ENCODE data around the gene DIS3L2. TPM values are rescaled to one million over a fixed set of nuclear protein-coding genes. Genes with fewer than 3 reads are reported as not detected.

The DIS3L2 gene
- total RNA-seq, 2 experiments from 2014 or later: 20.2 to 20.6 TPM

DNA sequence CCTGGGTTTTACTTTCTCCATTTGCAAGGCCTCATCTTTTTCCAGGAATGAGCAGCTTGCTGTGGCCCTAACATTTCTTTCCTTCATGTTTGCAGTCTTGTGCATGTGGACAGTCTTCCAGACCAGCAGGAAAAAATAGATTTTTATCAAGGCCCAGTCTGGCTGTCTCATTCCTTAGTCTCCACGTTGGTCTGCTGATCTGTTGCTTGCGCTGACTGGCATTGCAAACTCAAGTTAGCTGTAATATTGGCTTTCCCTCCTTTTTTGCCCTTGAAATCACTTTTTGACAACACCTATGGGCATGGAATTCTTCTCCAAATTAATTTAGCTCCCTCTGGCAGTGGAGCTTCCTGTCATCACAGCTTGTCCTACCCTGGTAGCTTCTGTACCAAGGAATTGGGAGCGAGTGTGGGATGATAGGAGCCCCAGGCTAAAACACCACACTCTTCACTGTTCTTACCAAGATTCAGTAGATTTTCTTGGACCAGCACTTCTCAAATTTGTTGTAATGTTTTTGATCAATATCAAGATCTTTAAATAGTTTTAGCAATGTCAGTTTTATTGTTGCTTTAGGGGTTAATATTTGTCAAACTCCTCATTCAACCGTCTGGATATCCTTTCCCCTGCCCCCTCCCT is 48.2 kb downstream of the DIS3L2 start:
- DNase-seq (ENCODE audit: low spot score): no peak
- H3K27ac ChIP-seq (ENCODE audit: low read depth, low read length, poor library complexity, severe bottlenecking): no peak overlapping the region
- H3K36me3 ChIP-seq (ENCODE audit: insufficient read depth, low read length): no peaks in the 10 kb centered on the region
- no peaks in the 10 kb centered on the region for H4K20me1 ChIP-seq (ENCODE audit: insufficient read depth, low read length)
- no peaks in the 10 kb centered on the region for H3K4me1 ChIP-seq (ENCODE audit: insufficient read depth, low read length, poor library complexity, severe bottlenecking)
- intact Hi-C loops (cut with micrococcal nuclease; ENCODE audit: unreplicated experiment): no loop called here
- BruUV-seq (replicated peaks): no TSS peak
- ChIA-PET CTCF (ENCODE audit: unreplicated experiment) (no interaction called here), POLR2A (no interaction called here)
- H3K4me2 ChIP-seq (ENCODE audit: low read length): no peak overlapping the region
- no peaks in the 10 kb centered on the region for H3K9me3 ChIP-seq (ENCODE audit: low read length)
- no peak overlapping the region for H2AFZ ChIP-seq (ENCODE audit: low read length)
- H3K79me2 ChIP-seq (ENCODE audit: insufficient read depth, low read depth, low read length): no peaks in the 10 kb centered on the region
- H3K4me3 ChIP-seq (ENCODE audit: low read depth, low read length, poor library complexity, severe bottlenecking): no peak overlapping the region
- TF ChIP-seq, protein P1, sequence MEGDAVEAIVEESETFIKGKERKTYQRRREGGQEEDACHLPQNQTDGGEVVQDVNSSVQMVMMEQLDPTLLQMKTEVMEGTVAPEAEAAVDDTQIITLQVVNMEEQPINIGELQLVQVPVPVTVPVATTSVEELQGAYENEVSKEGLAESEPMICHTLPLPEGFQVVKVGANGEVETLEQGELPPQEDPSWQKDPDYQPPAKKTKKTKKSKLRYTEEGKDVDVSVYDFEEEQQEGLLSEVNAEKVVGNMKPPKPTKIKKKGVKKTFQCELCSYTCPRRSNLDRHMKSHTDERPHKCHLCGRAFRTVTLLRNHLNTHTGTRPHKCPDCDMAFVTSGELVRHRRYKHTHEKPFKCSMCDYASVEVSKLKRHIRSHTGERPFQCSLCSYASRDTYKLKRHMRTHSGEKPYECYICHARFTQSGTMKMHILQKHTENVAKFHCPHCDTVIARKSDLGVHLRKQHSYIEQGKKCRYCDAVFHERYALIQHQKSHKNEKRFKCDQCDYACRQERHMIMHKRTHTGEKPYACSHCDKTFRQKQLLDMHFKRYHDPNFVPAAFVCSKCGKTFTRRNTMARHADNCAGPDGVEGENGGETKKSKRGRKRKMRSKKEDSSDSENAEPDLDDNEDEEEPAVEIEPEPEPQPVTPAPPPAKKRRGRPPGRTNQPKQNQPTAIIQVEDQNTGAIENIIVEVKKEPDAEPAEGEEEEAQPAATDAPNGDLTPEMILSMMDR (conservative IDR thresholded peaks at IDR 0.05; ENCODE audit: low read length): no peak
- no peak for TF ChIP-seq EZH2phosphoT487 (IDR thresholded peaks at IDR 0.05; ENCODE audit: borderline replicate concordance, low read depth, low read length)
- no peaks in the 10 kb centered on the region for H3K9me2 ChIP-seq (ENCODE audit: insufficient read depth, low read length)

DNA sequence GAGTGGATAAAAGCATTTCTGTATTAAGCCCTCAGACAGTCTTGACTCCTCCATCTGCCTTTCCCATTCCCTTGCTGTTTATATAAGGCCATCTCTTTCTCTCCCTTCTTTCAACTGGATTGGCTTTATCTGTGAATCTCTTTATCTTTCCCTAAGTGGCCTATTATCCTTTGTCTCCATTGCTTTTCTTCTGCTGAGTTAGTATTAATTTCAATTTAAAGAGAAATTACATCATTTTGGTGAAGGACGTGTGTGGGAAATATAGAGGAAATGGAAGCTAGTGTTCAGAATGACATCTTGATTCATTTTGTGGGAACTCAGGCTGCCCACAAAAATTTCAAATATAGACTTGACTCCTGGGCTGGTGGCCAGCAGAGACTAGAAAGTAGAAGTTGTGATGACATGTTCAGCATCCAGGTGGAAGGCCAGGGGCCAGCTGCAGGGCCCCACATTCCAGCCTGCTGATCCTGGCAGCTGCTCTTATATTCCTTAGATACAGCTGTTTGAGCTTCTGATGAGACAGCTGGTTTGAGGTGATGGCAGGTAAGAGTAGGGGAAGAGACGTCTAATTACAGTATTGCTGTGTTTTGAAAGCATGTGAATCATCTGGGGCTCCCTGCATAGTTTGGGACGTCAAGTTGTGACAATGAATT is 52.3 kb downstream of the DIS3L2 start:
- TF ChIP-seq EZH2phosphoT487 (IDR thresholded peaks at IDR 0.05; ENCODE audit: borderline replicate concordance, low read depth, low read length): no peak
- TF ChIP-seq, protein P1 (conservative IDR thresholded peaks at IDR 0.05; ENCODE audit: low read length): no peak
- Histone ChIP-seq H4K20me1 (ENCODE audit: insufficient read depth, low read length) (no peaks in the 10 kb centered on the region), H3K79me2 (ENCODE audit: insufficient read depth, low read depth, low read length) (no peaks in the 10 kb centered on the region), H3K27ac (ENCODE audit: low read depth, low read length, poor library complexity, severe bottlenecking) (no peak overlapping the region), H2AFZ (ENCODE audit: low read length) (no peak overlapping the region), H3K4me1 (ENCODE audit: insufficient read depth, low read length, poor library complexity, severe bottlenecking) (no peaks in the 10 kb centered on the region), H3K9me3 (ENCODE audit: low read length) (no peaks in the 10 kb centered on the region), H3K36me3 (ENCODE audit: insufficient read depth, low read length) (peaks cover 10% of the 10 kb centered on the region), H3K9me2 (ENCODE audit: insufficient read depth, low read length) (no peaks in the 10 kb centered on the region), H3K4me3 (ENCODE audit: low read depth, low read length, poor library complexity, severe bottlenecking) (no peak overlapping the region), H3K4me2 (ENCODE audit: low read length) (no peak overlapping the region)
- no peak for DNase-seq (ENCODE audit: low spot score)
- ChIA-PET CTCF (ENCODE audit: unreplicated experiment) (no interaction called here), POLR2A (interaction anchor here (1.1 to 1.2 kb wide), 2 partner anchors 9 to 40 kb away, joined by 3 to 6 read pairs; no protein-coding TSS in a partner anchor)
- BruUV-seq (replicated peaks): no TSS peak
- intact Hi-C loops (cut with micrococcal nuclease; ENCODE audit: unreplicated experiment): no loop called here

DNA sequence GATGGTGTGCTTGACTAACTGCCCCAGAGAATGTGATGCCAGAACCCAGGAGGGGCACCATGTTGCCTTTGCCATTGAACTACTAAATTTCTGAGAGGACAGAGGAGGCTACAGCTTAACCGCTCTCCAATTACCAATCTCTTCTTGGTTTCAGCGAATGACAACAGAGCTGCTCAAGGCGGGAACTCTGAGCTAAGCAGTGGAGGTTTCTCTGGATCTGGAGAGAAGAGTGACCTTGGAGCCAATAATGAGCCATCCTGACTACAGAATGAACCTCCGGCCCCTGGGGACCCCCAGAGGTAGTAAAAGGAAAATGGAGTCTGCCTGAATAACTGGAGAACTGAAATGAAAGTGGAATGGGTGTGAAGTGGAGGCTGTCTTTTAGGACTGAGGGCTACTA is 53.2 kb downstream of the DIS3L2 start:
- no peak overlapping the region for H3K4me3 ChIP-seq (ENCODE audit: low read depth, low read length, poor library complexity, severe bottlenecking)
- intact Hi-C loops (cut with micrococcal nuclease; ENCODE audit: unreplicated experiment): no loop called here
- BruUV-seq (replicated peaks): no TSS peak
- no peaks in the 10 kb centered on the region for H3K79me2 ChIP-seq (ENCODE audit: insufficient read depth, low read depth, low read length)
- TF ChIP-seq EZH2phosphoT487 (IDR thresholded peaks at IDR 0.05; ENCODE audit: borderline replicate concordance, low read depth, low read length): no peak
- TF ChIP-seq, protein P1 (conservative IDR thresholded peaks at IDR 0.05; ENCODE audit: low read length): no peak
- no peak overlapping the region for H3K27ac ChIP-seq (ENCODE audit: low read depth, low read length, poor library complexity, severe bottlenecking)
- no peaks in the 10 kb centered on the region for H3K9me3 ChIP-seq (ENCODE audit: low read length)
- no peaks in the 10 kb centered on the region for H4K20me1 ChIP-seq (ENCODE audit: insufficient read depth, low read length)
- POLR2A ChIA-PET: interaction anchor here (1.1 kb wide), 1 partner anchor 40 kb away, joined by 3 read pairs; no protein-coding TSS in a partner anchor
- no peaks in the 10 kb centered on the region for H3K4me1 ChIP-seq (ENCODE audit: insufficient read depth, low read length, poor library complexity, severe bottlenecking)
- CTCF ChIA-PET (ENCODE audit: unreplicated experiment): no interaction called here
- H3K4me2 ChIP-seq (ENCODE audit: low read length): no peak overlapping the region
- H3K9me2 ChIP-seq (ENCODE audit: insufficient read depth, low read length): no peaks in the 10 kb centered on the region
- H3K36me3 ChIP-seq (ENCODE audit: insufficient read depth, low read length): peaks cover 10% of the 10 kb centered on the region
- H2AFZ ChIP-seq (ENCODE audit: low read length): no peak overlapping the region
- DNase-seq (ENCODE audit: low spot score): no peak

Measured in OCI-LY7 (cell line).